Nephron (organoid): ENCODE data around the gene DCTN2.
"Not testable (repeated sequence)": the region's sequence is repeated elsewhere in the genome, so short reads cannot be mapped to it uniquely, and the experiment has no call there.

Experiments used
- H3K27ac Mint-ChIP-seq, 3 experiments: 2 replicates each; pipeline ENCODE4 v1.8.0; 2020; ENCODE audit warnings: mixed read lengths in 3 of 3, mild to moderate bottlenecking in 2 of 3, moderate library complexity in 1 of 3
- H3K27me3 Mint-ChIP-seq: 2 replicates; pipeline ENCODE4 v1.8.0; 2021; ENCODE audit warnings: low read depth, mild to moderate bottlenecking, moderate library complexity, mixed read lengths
- H3K36me3 Mint-ChIP-seq: 2 replicates; pipeline ENCODE4 v1.8.0; 2020; ENCODE audit warnings: low read depth, mixed read lengths
- H3K4me1 Mint-ChIP-seq: 2 replicates; pipeline ENCODE4 v1.8.0; 2020; ENCODE audit warnings: mixed read lengths
- H3K4me3 Mint-ChIP-seq, 3 experiments: 2 replicates each; pipeline ENCODE4 v1.8.0; 2020; ENCODE audit warnings: mild to moderate bottlenecking in 3 of 3, mixed read lengths in 3 of 3, moderate library complexity in 2 of 3
- H3K9me3 Mint-ChIP-seq: 2 replicates; pipeline ENCODE4 v1.8.0; 2020; ENCODE audit warnings: mixed read lengths
- CTCF ChIP-seq, 3 experiments: fragments of 200-600 bp; sonication (generic); IDR thresholded peaks; one replicate each; pipeline ENCODE4 v1.5.0; 2021; ENCODE audit warnings: antibody characterized with exemption in 3 of 3; ENCODE audit not compliant: unreplicated experiment in 3 of 3

The DCTN2 gene

GRCh38 chr12:57498571-57498970 is 48.4 kb downstream of the DCTN2 start:
- Mint-ChIP-seq H3K27me3 (peaks cover 4% of the 10 kb centered on the region), H3K27ac (no peak overlapping the region), H3K4me1 (no peaks in the 10 kb centered on the region), H3K9me3 (peaks cover 2% of the 10 kb centered on the region), H3K4me3 (no peak overlapping the region), H3K36me3 (peaks cover 76% of the 10 kb centered on the region)
- no peak for TF ChIP-seq CTCF (IDR thresholded peaks at IDR 0.05; ENCODE audit: unreplicated experiment in 3 of 3)

DNA sequence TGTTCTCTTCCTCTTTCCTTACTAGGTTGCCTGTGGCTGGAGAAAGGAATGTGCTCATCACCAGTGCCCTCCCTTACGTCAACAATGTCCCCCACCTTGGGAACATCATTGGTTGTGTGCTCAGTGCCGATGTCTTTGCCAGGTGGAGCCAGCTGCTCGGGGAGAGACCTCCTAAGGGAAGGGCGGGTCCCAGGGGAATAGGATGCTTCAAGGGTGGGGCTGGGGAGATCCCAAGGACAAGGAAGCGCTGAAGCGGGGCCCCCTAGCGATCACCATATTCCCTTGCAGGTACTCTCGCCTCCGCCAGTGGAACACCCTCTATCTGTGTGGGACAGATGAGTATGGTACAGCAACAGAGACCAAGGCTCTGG is 48.9 kb downstream of the DCTN2 start:
- Mint-ChIP-seq H3K4me1 (no peaks in the 10 kb centered on the region), H3K27me3 (peaks cover 4% of the 10 kb centered on the region), H3K36me3 (peaks cover 72% of the 10 kb centered on the region), H3K9me3 (peaks cover 2% of the 10 kb centered on the region), H3K27ac (no peak overlapping the region), H3K4me3 (no peak overlapping the region)
- TF ChIP-seq CTCF (IDR thresholded peaks at IDR 0.05; ENCODE audit: unreplicated experiment in 3 of 3): no peak

DNA sequence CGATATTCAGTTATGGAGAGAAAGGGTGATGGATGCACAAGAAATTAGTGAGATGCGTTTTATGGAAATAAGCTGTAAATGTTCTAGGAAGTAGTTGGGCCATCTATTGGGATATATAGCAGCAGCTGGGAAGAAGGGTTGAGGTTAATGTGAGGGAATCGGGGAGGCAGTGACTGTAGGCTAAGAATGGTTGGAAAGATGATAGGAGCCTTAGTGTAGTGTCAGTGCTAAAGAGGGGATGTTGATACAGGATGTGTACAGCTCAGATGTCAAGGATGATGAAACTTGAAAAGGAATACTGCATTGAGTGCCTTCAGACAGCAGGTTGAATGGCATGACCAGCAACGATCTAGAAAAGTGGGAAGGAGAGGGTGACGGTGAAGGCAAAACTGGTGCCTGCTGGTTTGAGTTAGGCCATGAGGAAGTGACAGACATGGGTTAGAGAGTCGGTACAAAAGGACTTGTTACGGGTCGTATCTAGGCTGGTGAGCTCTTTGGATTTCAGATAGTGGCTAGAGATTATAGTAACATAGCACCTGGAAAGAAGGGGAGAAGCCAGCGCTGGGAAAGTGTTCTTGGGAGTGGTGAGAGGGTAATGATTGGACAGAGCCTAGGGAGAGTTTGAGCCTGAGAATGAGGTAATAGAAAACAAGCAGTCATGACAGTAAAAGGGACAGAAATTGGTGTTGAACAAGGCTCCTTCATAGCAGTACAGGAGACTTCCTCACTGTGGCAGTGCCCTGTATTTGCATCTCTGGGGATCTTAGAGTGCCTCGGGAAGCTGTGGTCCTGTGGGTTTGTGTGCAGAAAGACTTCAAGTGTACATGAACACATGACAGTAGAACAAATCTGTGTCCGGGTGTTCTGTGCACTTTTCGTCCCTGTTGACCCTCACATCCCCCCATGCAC is 49.5 kb downstream of the DCTN2 start:
- H3K27ac Mint-ChIP-seq: no peak overlapping the region
- H3K4me1 Mint-ChIP-seq: no peaks in the 10 kb centered on the region
- TF ChIP-seq CTCF (IDR thresholded peaks at IDR 0.05; ENCODE audit: unreplicated experiment in 3 of 3): no peak
- H3K4me3 Mint-ChIP-seq: no peak overlapping the region
- peaks cover 73% of the 10 kb centered on the region for H3K36me3 Mint-ChIP-seq
- H3K27me3 Mint-ChIP-seq: peaks cover 4% of the 10 kb centered on the region
- peaks cover 2% of the 10 kb centered on the region for H3K9me3 Mint-ChIP-seq

DNA sequence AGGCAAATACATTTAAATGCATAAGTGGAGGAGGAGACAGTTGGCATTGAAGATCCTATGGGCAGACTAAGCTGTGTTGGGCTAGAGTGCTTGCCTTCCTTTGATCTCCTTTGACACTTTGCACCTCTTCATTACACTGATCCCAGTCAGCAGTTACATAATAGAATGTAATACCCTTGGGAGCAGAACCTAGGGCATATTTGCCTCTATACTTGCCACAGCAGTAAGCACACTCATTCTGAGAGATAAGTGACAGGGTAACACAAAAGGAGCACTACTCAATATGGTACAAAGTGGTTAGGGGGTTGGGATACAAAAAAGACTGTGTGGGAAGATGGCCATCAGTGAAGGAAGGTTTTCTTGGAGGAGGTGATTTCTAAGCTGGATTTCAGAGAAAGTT is 50.2 kb downstream of the DCTN2 start:
- Mint-ChIP-seq H3K36me3 (peaks cover 73% of the 10 kb centered on the region), H3K4me3 (no peak overlapping the region), H3K27ac (no peak overlapping the region), H3K27me3 (peaks cover 4% of the 10 kb centered on the region), H3K9me3 (peaks cover 2% of the 10 kb centered on the region), H3K4me1 (no peaks in the 10 kb centered on the region)
- TF ChIP-seq CTCF (IDR thresholded peaks at IDR 0.05; ENCODE audit: unreplicated experiment in 3 of 3): no peak

- not testable (repeated sequence) for H3K4me3 Mint-ChIP-seq, H3K4me1 Mint-ChIP-seq, H3K9me3 Mint-ChIP-seq, H3K27ac Mint-ChIP-seq, H3K27me3 Mint-ChIP-seq
- peaks cover 74% of the 10 kb centered on the region for H3K36me3 Mint-ChIP-seq
These were observed 51.8 kb downstream of the DCTN2 start for GRCh38 chr12:57495051-57495701.

GRCh38 chr12:57491393-57492280 is 55.4 kb downstream of the DCTN2 start:
- H3K36me3 Mint-ChIP-seq: peaks cover 60% of the 10 kb centered on the region
- peak overlapping the region; percentile 57 to 78 (median 71) for H3K4me3 Mint-ChIP-seq
- H3K27me3 Mint-ChIP-seq: peaks cover 4% of the 10 kb centered on the region
- TF ChIP-seq CTCF (IDR thresholded peaks at IDR 0.05; ENCODE audit: unreplicated experiment in 3 of 3): no peak
- no peaks in the 10 kb centered on the region for H3K9me3 Mint-ChIP-seq
- H3K27ac Mint-ChIP-seq: peak overlapping the region in 1 of 3 experiments; percentile 41
- H3K4me1 Mint-ChIP-seq: peaks cover 19% of the 10 kb centered on the region
